GM21723 (cell line): ENCODE measurements around the gene NEGR1.

Source experiments
- ATAC-seq: cut with Tn5 transposase; IDR thresholded peaks from one replicate; pipeline ENCODE4 v1.9.1; 2021; ENCODE audit warnings: mild to moderate bottlenecking, moderate library complexity; ENCODE audit not compliant: unreplicated experiment

NEGR1 gene

DNA sequence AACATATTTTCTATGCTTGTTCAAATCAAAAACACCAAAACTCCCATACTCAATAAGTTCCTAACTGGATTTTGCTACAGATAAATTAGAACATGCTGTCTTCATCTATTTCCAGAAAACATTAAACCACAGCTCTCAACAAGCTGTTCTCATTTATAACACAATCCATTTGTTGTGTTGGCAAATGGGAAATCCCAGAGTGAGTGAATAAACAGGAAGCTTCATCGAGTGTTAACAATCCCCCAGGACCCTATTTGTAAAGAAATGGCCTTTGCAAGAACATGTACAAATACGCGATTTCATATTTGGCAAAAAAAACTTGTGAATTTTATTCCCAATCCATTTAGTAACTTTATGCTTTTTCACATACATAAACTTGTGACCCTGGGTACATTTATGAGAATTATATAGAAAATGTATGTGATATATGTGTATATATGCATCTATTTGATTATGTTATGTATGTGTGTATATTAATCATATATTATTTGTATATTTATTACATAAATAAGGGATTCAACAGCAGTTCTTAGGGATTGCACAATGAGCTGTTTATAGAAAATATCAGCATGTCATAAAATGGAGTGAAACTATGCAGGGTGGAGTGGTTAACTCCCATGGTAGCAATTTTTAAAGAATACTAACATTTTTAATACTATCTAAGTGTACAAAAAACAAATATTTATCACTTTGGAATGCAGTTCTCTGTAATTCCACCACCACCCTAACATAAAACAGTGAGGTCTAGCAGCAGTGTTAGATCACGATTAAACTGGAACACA is 160.0 kb downstream of the NEGR1 start:
- no peak for ATAC-seq

DNA sequence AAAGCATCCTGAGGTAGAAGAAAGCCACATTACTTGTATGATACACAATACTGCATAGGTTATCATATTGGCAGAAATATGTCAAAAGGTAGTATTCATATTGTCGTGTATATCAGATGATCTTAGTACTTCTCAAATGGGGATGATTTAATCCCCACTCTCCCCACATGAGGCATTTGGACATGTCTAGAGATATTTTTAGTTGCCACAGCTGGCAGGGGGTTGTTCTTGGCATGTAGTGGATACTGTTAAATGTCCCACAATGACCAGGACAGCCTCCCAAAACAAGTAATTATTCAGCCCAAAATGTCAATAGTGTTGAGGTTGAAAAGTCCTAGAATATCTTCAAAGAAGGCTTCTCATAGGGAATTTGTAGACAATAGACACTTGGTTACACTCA is 162.8 kb downstream of the NEGR1 start:
- ATAC-seq = no peak

DNA sequence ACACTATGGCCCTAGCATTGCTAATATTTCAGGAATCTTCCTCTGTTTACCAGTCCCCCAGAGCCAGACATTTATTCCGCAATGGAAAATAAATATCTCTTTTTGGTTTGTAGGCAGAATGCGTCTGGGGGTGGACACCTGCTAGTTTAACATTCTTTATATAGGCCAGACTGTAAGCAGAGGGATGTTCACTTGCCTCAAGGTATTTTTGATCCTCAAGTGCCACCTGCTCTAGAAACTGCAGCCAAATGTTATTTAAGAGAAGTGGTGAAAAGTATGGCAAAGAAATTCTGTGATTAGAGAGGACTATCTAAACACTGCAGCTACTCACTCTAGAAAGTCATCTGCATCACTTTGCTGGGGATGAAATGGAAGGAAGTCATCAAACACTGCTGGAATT is 164.7 kb downstream of the NEGR1 start:
- no peak for ATAC-seq

DNA sequence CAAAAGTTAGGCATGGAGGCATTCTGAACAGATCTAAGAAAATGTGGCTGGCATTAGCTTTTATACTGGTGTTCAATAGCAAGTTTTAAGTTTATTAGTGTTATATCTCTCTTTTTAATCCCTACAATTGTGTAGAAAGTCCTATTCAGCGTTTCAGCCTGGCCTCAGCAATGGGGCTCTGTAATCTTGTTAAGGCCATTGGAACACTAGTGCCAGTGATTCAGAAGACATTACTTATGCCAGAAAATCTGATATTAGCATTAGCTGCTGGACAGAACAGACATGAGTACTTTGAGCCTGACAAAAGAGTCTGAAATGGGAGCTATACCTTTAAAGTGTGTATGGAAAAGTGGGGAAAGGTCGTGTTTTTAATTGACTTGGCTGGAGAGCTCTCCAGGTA is 167.0 kb downstream of the NEGR1 start:
- ATAC-seq = no peak

DNA sequence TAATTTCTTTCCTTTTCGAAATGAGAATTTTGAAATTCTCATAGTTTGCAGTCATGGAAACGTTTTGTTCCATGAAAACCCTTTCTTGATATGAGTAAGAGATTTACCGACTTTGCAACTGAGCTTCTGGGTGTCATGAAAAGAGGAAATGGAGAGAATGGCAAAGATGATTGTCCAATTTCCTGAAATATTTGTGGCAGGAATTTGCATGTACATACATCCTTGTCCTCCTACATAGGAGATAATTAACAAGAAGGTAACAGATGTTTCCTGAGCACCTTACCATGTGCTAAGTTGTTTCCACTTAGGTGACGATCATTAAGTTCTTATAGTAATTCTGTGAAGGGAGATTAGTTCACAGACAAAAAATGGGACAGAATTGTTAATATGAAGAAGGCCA is 170.7 kb downstream of the NEGR1 start:
- no peak for ATAC-seq

DNA sequence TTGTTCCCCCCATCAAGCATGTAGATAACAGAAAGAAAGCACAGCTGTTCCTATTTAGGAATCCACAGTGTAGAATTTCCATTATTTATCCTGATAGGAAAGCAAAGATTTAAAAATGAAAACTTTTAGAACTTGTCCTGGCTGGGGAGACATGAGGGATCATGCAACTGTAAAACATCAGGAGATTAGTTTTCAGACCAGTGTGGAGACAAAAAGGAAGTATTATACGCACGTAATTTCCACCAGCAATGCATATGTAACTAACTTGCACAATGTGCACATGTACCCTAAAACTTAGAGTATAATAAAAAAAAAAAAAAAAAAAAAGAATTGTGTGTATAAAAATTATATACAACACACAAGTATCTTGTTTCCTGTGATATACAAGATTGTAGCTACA is 172.4 kb downstream of the NEGR1 start:
- no peak for ATAC-seq

DNA sequence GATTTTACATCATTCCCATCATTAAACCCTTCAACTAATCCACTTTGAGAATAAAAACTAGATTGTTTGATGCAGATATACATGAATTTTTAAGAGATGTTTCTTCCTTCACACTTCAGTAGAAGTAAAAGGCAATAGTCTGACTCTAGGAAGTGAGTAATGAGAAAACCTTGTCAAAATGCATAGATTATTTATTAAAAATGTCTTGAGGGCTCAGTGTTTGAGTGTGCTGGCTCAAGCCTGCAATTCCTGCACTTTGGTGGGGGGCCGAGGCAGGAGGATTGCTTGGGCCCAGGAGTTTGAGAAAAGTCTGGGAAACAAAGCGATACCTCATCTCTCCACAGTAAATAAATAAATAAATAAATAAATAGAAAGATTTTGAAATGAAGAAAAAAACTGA is 177.1 kb downstream of the NEGR1 start:
- no peak for ATAC-seq

DNA sequence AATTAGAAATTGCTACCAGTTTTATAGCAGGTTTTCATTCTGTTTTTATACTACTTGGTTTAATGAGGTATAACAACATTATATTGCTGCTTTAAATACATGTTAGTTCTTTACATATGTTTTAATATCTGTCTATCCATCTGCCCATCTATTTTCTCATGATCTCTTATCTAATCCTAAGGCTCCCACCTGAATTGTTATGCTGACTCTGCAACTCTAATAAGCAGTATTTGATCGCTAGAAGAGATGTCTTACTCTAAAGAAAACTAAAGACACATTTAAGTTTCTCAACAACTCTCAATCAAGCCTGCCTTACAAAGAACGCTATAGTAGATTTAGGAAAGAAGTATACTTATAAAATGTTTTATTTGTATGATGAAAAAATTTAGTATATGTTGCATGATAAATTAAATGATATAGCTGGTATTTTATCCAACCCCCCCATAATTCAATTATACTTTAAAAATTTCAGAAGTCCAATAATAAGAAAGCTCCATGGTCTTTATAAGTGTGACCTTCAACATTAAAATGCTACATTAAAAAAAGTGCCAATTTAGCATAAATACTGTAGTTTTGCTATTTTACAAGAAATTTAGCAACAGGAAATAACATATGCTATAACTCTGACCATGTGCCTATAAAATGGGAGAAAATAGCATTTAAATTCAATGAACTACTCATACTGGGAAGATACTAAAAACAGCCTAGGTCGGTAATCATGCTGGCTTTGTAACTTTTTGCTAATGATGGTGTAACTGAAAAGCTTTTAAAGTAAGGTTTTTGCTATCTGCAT is 180.3 kb downstream of the NEGR1 start:
- ATAC-seq = no peak

DNA sequence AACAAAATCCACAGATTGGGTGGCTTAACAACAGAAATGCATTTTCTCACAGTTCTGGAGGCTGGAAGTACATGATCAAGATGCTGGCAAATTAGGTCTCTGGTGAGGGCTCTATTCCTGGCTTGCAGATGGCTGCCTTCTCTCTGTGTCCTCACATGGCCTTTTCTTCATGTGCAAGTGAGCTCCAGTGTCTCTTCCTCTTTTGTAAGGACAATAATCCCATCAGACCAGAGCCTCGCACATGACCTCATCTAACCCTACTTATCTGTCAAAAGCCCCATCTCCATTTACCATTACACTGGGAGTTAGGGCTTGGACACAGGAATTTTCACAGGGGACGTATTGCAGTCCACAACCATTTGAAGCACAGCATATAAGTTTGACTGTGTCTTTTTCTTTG is 181.6 kb downstream of the NEGR1 start:
- no peak for ATAC-seq

DNA sequence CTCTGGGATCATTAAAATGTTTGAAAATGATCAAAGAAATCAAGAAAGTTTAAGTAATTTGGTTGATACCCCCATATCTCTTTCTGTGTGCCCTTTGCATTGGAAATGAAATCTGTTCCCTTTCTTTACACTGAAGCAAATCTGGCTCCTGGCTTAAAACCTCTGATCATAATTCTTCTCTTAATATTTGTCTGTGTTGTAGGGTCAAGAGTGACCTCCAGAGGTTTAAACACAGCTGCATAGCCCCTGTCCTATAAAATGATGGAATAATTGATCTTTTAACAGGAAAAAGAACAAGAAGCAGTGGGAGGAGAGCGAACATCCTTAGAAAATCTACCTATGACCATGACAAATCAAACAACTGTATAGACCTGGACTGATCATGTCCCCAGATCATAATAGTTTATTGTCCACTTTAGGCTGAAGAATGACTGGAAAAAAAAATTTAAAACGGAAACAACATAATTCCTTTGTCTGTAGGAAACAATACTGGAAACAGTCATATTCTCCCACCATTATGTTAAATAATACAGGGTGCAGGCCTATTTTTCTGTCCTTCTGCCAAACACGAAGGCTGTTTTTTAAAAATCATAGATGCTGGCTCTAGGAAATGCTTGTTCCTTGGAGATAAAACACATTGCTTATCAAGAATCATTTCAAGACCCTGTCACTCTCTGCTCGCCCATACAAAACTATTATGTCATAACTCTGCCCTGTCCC is 184.3 kb downstream of the NEGR1 start:
- no peak for ATAC-seq

DNA sequence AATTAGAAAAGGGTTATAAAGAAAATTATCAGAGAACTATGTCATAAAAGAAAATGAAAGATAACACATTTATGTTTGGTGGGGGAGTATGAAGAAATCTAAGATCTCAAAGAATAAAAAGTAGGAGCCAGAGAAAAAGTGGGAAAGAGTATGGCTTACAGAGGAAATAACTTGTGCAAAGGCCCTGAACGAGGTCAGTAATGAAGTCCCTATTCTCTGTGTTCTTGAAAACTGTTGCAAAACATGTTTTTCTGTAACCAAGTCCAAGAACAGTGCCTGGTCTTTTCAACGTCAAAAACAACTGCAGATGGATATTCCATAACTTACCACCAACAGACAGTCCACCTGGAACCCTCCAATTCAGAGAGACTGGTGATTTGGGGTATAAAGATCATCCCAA is 188.1 kb downstream of the NEGR1 start:
- ATAC-seq = no peak

DNA sequence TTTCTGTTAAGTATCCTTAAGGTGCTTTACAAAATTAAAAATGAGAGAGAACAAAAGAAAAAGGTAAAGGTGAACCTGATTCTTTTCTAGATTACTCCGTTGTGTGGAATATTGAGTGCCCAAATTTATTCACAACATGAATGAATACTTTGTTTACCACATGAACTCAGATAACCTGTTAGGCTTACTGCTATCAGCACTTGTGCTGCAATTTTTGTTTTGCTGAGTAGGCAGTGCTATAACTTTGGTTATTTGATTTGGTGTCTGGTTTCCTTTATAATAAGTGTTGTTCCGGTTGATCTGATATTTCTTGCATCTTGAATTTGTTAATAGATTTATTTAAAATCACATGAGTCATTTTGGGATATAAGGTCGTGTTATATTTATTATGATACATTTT is 195.9 kb downstream of the NEGR1 start:
- no peak for ATAC-seq

DNA sequence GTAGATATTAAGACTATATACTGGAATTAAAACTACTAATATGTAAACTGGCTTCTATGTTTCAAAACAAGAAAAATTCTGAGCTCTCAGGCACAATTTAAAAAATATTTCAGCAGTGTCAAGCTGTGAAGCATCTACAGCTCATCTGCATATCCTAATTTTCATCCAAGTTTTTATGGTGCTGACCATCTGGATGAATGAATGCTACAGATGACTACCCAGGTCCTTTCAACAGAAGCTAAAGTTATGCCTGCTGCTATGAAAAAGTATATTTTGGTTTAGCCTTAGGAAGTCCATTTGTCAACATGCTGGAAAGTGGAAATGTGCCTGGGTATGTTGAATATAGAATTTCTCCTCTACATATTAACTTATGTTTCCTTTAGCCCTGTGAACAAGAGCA is 206.9 kb downstream of the NEGR1 start:
- ATAC-seq = no peak

DNA sequence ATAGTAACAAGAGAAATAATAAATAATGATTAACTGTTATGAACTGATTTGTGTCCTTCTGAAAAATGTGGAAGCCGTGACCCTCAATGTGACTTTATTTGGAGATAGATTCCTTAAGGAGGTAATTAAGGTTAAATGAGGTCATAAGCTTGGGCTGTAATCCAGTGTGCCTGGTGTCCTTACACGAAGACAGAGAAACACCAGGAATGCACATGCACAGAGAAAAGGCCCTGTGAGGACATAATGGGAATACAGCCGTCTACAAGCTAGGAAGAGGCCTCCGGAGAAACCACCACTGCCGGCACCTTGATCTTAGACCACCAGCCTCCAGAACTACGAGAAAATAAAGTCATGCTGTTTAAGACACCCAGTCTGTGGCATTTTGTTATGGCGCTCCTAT is 215.9 kb downstream of the NEGR1 start:
- no peak for ATAC-seq

DNA sequence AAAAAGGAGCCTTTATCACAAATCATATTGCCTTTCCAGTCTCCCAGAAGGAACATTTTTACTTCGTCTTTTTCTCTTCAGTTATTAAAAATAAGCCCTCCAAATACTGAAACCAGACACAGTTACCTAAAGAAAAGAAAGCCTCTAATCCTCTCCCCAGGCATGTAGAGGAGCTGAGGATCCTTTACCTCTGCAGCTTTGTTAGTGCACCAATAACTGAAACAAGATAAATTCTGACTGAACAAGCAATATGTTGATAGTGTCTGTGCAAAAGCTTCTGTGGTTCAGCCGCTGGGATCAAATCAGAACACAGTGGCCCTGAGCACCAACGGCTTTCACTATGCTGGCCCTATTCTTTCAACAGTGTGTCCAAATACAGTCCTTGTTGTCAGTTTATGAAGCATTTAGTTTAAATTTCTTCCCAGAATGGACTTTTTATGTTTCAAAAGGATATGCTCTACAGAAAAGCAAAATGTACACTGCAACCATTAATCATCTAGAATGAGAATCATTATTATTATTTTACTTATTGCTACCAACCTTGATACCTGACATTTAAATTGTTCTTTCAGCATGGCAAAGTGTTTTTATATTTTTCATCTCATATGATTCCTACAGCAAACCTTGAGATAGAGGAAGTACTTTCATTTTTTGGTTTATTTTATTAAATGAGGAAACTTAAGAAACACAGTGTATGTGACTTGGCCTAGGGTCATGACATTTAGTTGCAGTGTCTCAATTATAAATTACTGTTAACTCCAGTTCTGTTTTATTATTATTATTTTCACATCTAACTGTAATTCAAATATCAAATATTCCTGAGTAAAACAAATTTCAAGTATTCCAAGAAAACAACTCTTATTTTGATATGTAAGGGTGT is 217.9 kb downstream of the NEGR1 start:
- ATAC-seq = no peak

DNA sequence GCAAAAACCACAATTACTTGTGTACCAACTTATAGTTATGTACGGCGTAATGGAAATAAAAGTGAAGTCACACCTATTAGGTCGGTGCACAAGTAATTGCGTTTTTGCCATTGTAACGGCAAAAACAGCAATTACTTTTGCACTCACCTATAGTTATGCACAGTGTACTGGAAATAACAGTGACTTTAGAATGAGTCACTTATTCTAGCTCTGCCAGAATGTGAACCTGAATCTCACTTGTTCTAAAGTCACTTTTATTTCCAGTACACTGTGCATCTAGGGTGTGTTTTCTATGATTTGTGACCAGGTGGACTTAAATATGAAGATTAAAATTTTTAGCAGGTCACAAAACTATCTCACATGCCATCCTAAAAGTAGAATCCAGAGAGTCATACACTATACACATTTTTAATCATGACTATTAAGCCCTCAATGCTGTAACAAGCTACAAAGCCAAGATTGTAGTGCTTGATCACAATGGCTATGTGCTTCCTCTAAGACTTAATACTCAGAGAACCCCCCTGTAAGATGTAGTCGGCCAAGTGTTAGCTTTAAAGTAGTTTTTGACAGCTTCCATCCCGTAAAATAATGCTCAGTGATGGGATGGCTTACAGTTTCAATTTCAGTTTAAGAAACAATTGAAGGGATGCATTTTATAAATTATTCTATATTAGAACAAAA is 218.8 kb downstream of the NEGR1 start:
- ATAC-seq = no peak

DNA sequence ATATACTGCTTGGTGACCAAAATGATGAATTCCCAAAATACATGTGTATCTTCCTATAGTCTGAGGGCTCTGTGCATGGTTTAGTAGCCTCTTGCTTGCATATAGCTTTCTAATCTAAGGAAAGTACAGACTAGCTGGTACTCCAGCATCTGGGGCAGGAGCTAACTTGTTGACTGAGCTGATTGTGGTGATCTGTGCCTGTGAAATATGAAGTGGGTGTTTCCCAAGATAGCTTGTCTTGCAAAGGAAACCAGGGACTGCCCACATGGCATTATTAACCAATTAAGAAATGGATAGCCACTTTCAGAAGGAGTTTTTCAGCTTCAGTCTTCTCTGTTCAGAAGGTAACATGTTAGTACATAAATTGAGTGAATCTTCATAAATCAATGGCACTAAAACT is 219.8 kb downstream of the NEGR1 start:
- no peak for ATAC-seq

DNA sequence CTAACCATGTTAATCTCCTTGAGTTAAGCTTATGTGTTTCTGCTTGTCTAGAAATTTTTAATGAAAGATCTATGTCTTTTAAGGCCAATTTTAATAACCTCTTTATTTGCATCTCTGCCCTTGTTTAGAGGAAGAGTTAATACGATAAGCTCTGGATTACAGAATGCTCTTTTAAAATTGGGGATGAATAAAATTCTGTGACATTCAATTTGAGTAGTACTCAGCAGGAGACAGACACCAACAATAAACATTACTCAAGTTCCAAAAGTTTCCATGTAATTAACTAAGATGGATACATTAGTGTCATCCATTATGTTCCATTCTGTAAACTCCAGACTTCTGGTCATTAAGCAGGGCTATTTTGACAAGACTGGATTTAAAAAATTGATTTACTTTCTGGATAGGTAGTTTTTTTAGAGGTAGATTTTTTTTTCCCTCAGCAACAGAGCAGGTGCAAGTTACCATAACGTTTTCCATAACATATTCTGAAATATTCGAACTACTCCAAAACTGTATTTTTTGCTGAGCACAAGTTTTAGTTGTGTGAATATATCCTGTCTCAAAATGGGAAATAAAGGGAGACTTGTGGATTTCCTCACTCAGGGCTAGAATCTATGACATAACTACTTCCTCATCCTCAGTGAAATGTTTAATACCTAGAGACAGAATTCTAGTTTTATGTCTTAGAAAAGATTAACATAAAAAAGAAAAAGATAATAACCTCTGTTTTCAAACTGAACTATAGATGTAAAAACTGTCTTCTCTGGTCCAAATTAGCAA is 221.7 kb downstream of the NEGR1 start:
- ATAC-seq = no peak

DNA sequence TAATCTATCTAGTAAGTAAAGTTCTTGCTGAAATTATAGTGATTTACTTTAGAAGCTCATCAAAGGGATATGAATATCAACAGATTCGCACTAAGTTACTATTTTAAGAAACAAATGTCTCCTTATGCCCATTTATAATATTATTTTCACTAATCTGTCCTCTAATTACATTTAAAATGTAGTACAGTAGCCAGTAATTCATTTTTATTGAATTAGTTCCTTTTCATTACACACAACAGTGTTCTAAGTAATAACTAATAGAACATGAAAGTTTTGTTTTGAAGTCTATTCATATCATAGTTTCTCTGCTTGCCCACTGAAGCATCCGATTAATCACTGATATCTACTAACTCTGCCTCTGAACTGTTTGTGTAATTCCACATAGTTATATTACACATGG is 225.8 kb downstream of the NEGR1 start:
- no peak for ATAC-seq

DNA sequence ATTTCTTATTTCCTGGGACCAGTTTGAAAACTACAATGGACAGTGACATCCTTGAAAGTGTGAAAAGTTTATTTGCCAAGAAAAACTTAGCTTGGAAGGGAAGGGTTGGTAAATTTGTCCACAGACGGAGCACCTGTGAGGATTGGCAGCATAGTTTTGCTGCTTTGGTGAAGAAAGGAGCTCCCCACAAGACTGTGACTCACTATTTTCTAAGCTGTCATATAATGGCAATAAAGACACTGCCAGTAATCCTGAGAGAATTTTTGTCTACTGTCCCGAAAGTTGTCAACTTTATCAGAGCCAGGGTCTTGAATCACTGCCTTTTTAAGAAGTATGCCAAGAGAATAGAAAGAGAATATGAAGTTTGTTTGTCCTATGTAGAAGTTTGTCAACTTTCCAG is 230.8 kb downstream of the NEGR1 start:
- ATAC-seq = no peak
